ENCODE data around the gene SNX33. TPM values are rescaled to one million over a fixed set of nuclear protein-coding genes. Genes with fewer than 3 reads are reported as not detected.
"Not testable (repeated sequence)": the region's sequence is repeated elsewhere in the genome, so short reads cannot be mapped to it uniquely, and the experiment has no call there.

Gene SNX33
- total RNA-seq, 1 donor from 2014 or later = 0.22 TPM

DNA sequence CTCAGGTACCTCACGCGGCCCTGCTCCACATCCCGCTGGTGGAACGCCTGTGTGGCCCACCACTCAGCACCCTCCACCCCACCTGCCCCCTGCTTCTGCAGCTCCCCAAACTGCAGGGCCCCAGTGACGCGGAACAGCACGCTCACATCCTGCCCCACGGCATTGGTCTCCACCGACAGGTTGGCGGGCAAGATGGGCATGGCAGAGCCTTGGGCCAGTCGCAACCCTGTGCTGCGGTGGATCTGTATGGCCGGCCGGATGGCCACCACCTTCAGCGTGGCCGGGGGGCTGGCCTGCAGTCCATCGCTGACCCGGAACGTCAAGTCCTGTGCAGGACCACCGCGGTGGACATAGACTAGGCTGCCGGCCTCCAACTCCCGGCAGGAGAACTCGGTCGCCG lies 41.1 kb downstream of the SNX33 start:
- Mint-ChIP-seq H3K9me3 (no peaks in the 10 kb centered on the region), H3K4me3 (no peak overlapping the region), H3K36me3 (ENCODE audit: low read depth) (no peaks in the 10 kb centered on the region), H3K27ac (no peak overlapping the region), H3K4me1 (peaks cover 22% of the 10 kb centered on the region), H3K27me3 (peaks cover 4% of the 10 kb centered on the region)
- intact Hi-C loops (cut with micrococcal nuclease) = loop anchor here (10.0 kb wide), 1 partner anchor 284 kb away; no protein-coding TSS in a partner anchor
- POLR2A ChIA-PET = interaction anchor here (0.6 kb wide), 1 partner anchor 55 kb away, joined by 3 read pairs; no protein-coding TSS in a partner anchor
- TF ChIP-seq, protein P1, sequence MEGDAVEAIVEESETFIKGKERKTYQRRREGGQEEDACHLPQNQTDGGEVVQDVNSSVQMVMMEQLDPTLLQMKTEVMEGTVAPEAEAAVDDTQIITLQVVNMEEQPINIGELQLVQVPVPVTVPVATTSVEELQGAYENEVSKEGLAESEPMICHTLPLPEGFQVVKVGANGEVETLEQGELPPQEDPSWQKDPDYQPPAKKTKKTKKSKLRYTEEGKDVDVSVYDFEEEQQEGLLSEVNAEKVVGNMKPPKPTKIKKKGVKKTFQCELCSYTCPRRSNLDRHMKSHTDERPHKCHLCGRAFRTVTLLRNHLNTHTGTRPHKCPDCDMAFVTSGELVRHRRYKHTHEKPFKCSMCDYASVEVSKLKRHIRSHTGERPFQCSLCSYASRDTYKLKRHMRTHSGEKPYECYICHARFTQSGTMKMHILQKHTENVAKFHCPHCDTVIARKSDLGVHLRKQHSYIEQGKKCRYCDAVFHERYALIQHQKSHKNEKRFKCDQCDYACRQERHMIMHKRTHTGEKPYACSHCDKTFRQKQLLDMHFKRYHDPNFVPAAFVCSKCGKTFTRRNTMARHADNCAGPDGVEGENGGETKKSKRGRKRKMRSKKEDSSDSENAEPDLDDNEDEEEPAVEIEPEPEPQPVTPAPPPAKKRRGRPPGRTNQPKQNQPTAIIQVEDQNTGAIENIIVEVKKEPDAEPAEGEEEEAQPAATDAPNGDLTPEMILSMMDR (IDR thresholded peaks at IDR 0.05) = no peak
- ATAC-seq (ENCODE audit: low read depth) (no peak), DNase-seq (no peak)
- CTCF ChIA-PET = no interaction called here

DNA sequence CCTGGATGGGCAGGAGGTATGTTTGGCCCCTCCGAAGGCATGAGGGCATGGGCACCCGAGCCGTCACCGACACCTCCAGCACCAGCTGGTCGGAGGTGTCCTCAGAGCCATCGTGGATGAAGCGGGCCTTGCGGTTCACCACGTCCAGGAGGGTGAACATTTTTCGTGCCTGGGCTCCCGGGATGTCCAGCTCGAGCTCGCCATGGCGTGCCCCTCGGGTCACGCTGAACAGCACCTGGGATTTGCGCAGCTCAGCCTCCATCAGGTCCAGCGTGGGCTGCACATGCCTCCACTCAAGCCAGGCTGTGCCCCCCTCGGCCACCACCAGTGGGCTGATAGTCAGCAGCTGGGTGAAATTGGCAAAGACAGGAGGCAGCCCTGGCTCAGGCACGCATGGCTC lies 41.7 kb downstream of the SNX33 start:
- H3K27ac Mint-ChIP-seq; DNase-seq; CTCF ChIA-PET; H3K9me3 Mint-ChIP-seq; ATAC-seq (ENCODE audit: low read depth); H3K27me3 Mint-ChIP-seq; H3K36me3 Mint-ChIP-seq (ENCODE audit: low read depth); H3K4me3 Mint-ChIP-seq: not testable (repeated sequence)
- intact Hi-C loops (cut with micrococcal nuclease) = loop anchor here (10.0 kb wide), 1 partner anchor 285 kb away; no protein-coding TSS in a partner anchor
- POLR2A ChIA-PET = interaction anchor here (0.6 kb wide), 1 partner anchor 56 kb away, joined by 3 read pairs; no protein-coding TSS in a partner anchor
- peaks cover 27% of the 10 kb centered on the region for H3K4me1 Mint-ChIP-seq

DNA sequence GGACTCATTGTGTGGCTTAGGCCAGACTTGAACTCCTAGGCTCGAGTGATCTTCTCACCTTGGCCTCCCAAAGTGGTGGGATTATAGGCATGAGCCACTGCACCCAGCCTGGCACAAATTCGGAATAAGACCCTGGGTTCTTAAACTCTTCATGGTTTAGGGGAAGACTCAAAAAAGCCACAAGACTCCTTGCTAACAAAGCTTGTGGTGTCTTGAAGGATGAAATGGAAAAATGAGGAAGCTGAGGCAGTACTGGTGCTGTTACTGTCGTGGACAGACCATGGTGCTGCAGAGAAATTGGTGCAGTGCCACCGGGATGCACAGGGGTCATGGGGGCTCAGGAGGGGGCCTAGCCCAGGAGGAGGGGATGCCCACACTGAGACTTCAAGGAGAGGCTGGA lies 44.6 kb downstream of the SNX33 start:
- POLR2A ChIA-PET = not testable (repeated sequence)

DNA sequence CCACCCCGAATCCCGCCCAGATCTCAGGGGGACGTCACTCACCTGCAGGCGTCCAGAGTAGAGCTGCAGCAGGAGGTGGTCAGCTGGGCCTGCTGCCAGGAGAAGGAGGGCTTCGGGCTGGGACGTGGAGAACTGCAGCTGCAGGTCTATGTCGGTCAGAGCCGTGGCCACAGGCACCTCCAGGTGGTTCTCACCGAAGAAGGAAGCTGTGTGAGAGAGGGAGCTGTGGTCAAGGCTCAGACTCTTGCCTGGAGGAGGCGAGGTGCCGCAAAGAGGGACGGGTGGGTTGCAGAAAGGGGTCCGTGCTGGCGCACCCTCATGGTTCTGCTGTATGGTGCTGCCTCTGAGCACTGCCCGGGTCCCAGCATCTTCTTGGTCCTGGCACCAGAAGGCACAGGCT lies 45.3 kb downstream of the SNX33 start:
- H3K9me3 Mint-ChIP-seq; H3K27me3 Mint-ChIP-seq; ATAC-seq (ENCODE audit: low read depth); intact Hi-C loops (cut with micrococcal nuclease); DNase-seq; CTCF ChIA-PET; H3K27ac Mint-ChIP-seq; POLR2A ChIA-PET; H3K4me3 Mint-ChIP-seq; H3K36me3 Mint-ChIP-seq (ENCODE audit: low read depth): not testable (repeated sequence)
- H3K4me1 Mint-ChIP-seq = peaks cover 57% of the 10 kb centered on the region

More for the DNA sequence above, 44.6 kb downstream of the SNX33 start:
- H3K4me1 Mint-ChIP-seq = peaks cover 50% of the 10 kb centered on the region
- ATAC-seq (ENCODE audit: low read depth); DNase-seq; H3K27ac Mint-ChIP-seq; CTCF ChIA-PET; H3K9me3 Mint-ChIP-seq; H3K27me3 Mint-ChIP-seq; H3K4me3 Mint-ChIP-seq; intact Hi-C loops (cut with micrococcal nuclease); H3K36me3 Mint-ChIP-seq (ENCODE audit: low read depth): not testable (repeated sequence)

DNA sequence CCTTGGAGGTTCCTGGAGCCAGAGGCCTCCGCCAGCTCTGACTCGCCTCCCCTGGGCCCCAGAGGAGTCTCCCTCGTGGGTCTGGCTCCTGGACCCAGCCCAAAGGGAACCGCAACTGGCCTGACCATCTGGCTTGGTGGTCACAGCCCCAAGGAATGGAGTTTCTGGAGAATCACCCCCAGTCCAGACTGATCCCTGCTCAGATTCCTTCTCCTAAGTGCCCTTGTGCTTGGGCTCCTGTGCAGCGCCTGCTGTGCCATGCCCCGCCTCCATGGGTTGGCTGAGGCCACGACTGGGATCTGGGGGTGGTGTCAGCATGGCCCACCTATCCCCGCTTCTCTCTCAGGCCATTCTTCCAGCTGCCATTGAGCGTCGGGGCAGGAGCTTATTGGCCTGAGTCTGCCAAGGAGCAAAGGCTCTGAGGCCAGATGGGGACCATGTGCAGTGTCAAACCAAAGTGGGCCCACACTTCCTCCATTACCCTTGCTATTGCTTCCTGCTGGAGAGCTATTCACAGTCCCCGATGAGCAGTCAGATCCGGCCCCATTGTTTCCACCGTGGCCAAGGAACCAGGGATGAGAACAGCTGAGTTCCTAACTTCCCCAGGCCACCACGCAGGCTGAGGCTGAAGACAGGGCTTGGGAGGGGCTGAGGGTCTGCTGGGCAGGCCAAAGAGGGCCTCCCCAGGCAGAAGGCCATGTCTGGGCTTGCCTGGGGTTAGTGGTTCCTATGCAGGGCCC lies 46.0 kb downstream of the SNX33 start:
- H3K4me1 Mint-ChIP-seq = peaks cover 61% of the 10 kb centered on the region
- no peak overlapping the region for H3K27ac Mint-ChIP-seq
- no peaks in the 10 kb centered on the region for H3K36me3 Mint-ChIP-seq (ENCODE audit: low read depth)
- no peaks in the 10 kb centered on the region for H3K9me3 Mint-ChIP-seq
- intact Hi-C loops (cut with micrococcal nuclease) = no loop called here
- no peak overlapping the region for H3K4me3 Mint-ChIP-seq
- POLR2A ChIA-PET = interaction anchor here (0.8 to 1.3 kb wide), 2 partner anchors 13 to 239 kb away, joined by 3 to 8 read pairs; no protein-coding TSS in a partner anchor
- CTCF ChIA-PET = interaction anchor here (1.1 kb wide), 1 partner anchor 33 kb away, joined by 3 read pairs; no protein-coding TSS in a partner anchor
- no peaks in the 10 kb centered on the region for H3K27me3 Mint-ChIP-seq
- TF ChIP-seq, protein P1 (IDR thresholded peaks at IDR 0.05) = no peak
- ATAC-seq (ENCODE audit: low read depth) (no peak), DNase-seq (no peak)

DNA sequence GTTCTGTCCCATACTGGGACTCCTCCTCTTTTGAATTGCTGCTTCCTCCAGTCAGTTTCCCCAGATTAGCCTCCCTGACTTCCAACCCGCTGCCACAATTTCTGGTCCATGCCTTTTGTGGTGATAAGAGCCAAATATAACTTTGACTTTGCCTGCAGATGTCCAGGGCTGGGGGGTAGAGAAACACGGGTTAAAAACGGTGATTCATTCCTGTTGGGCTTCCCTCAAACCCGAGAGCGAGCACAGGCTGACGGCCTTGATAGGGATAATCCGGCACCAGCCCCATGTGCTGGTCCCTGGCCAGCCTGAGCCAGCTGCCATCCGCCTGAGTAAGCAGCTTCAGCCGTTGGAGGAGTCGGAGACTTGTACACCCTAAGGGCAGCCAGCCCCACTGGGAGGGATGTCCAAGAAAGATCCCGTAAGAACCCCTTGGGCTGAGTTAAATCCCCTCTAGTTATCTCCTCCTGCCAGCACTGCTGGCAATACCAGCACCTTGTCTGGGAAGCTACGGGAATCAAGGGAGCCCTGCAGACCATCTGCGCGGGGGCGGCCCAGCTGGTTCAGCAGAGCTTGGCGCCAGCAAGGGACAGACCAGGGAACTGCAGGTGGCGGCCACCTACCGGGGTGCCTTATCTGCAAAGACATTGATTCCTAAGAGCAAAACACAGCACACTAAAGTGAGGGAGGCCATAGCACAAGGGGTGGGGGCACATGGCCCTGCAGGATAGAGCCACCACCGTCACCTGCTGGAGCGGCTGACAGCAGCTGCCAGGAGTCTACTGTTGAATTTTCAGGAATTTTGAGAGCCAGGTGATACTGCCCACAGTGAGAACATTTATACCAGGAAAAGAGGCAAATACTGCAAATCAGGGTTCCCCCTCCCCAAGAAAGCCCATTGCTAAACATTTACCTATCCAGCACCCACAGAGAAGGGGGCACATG lies 46.8 kb downstream of the SNX33 start:
- Mint-ChIP-seq H3K9me3 (no peaks in the 10 kb centered on the region), H3K27ac (peak overlapping the region; percentile 68), H3K27me3 (no peaks in the 10 kb centered on the region), H3K36me3 (ENCODE audit: low read depth) (no peaks in the 10 kb centered on the region), H3K4me3 (peak overlapping the region; percentile 64), H3K4me1 (peaks cover 70% of the 10 kb centered on the region)
- ATAC-seq (ENCODE audit: low read depth) (peak; percentile 25), DNase-seq (no peak)
- TF ChIP-seq, protein P1 (IDR thresholded peaks at IDR 0.05) = no peak
- POLR2A ChIA-PET = interaction anchor here (0.6 to 1.6 kb wide), 5 partner anchors 12 to 816 kb away, joined by 3 to 8 read pairs (median 3); partner anchors contain the start of gene SIN3A
- CTCF ChIA-PET = interaction anchor here (1.0 to 1.1 kb wide), 2 partner anchors 8 to 32 kb away, joined by 3 to 4 read pairs; no protein-coding TSS in a partner anchor
- intact Hi-C loops (cut with micrococcal nuclease) = no loop called here
